ENCODE measurements around the gene TMEM106A. TPM values are rescaled to one million over a fixed set of nuclear protein-coding genes. Genes with fewer than 3 reads are reported as not detected.

The TMEM106A gene
- total RNA-seq, 1 donor from 2014 or later, result 12.6 TPM

- Mint-ChIP-seq H3K27ac (no peak overlapping the region), H3K4me1 (peaks cover 4% of the 10 kb centered on the region), H3K36me3 (peaks cover 4% of the 10 kb centered on the region), H3K4me3 (no peak overlapping the region), H3K27me3 (ENCODE audit: low read depth) (no peaks in the 10 kb centered on the region), H3K9me3 (no peaks in the 10 kb centered on the region)
- no peak for TF ChIP-seq CTCF (IDR thresholded peaks at IDR 0.05; ENCODE audit: unreplicated experiment)
- peak in 1 of 2 experiments; percentile 32 for DNase-seq (ENCODE audit: low spot score in 2 of 2, unreplicated experiment in 2 of 2)
Measured at GRCh38 chr17:43217614-43218087, 6.0 kb downstream of the TMEM106A start.

- TF ChIP-seq CTCF (IDR thresholded peaks at IDR 0.05; ENCODE audit: unreplicated experiment), result no peak
- H3K4me3 Mint-ChIP-seq, result no peak overlapping the region
Measured at GRCh38 chr17:43219001-43219400, 7.3 kb downstream of the TMEM106A start.

GRCh38 chr17:43219746-43220380 is 8.2 kb downstream of the TMEM106A start:
- no peaks in the 10 kb centered on the region for H3K4me1 Mint-ChIP-seq
- H3K27me3 Mint-ChIP-seq (ENCODE audit: low read depth), result no peaks in the 10 kb centered on the region
- no peak overlapping the region for H3K4me3 Mint-ChIP-seq
- no peaks in the 10 kb centered on the region for H3K9me3 Mint-ChIP-seq
- TF ChIP-seq CTCF (IDR thresholded peaks at IDR 0.05; ENCODE audit: unreplicated experiment), result no peak
- DNase-seq (ENCODE audit: low spot score in 2 of 2, unreplicated experiment in 2 of 2), result no peak
- no peak overlapping the region for H3K27ac Mint-ChIP-seq
- peaks cover 4% of the 10 kb centered on the region for H3K36me3 Mint-ChIP-seq

More at GRCh38 chr17:43219001-43219400, 7.3 kb downstream of the TMEM106A start:
- DNase-seq (ENCODE audit: low spot score in 2 of 2, unreplicated experiment in 2 of 2), result peak in 1 of 2 experiments; percentile 25
- Mint-ChIP-seq H3K9me3 (no peaks in the 10 kb centered on the region), H3K27me3 (ENCODE audit: low read depth) (no peaks in the 10 kb centered on the region), H3K27ac (no peak overlapping the region), H3K4me1 (no peaks in the 10 kb centered on the region), H3K36me3 (peaks cover 4% of the 10 kb centered on the region)

- peaks cover 4% of the 10 kb centered on the region for H3K36me3 Mint-ChIP-seq
- no peak overlapping the region for H3K4me3 Mint-ChIP-seq
- no peak overlapping the region for H3K27ac Mint-ChIP-seq
- DNase-seq (ENCODE audit: low spot score in 2 of 2, unreplicated experiment in 2 of 2), result peak in 1 of 2 experiments; percentile 26
- no peak for TF ChIP-seq CTCF (IDR thresholded peaks at IDR 0.05; ENCODE audit: unreplicated experiment)
- no peaks in the 10 kb centered on the region for H3K27me3 Mint-ChIP-seq (ENCODE audit: low read depth)
- no peaks in the 10 kb centered on the region for H3K9me3 Mint-ChIP-seq
- no peaks in the 10 kb centered on the region for H3K4me1 Mint-ChIP-seq
Measured at GRCh38 chr17:43220511-43221125, 8.9 kb downstream of the TMEM106A start.

- no peaks in the 10 kb centered on the region for H3K27me3 Mint-ChIP-seq (ENCODE audit: low read depth)
- TF ChIP-seq CTCF (IDR thresholded peaks at IDR 0.05; ENCODE audit: unreplicated experiment), result no peak
- H3K27ac Mint-ChIP-seq, result no peak overlapping the region
- H3K36me3 Mint-ChIP-seq, result no peaks in the 10 kb centered on the region
- no peaks in the 10 kb centered on the region for H3K9me3 Mint-ChIP-seq
- peak in 1 of 2 experiments; percentile 30 for DNase-seq (ENCODE audit: low spot score in 2 of 2, unreplicated experiment in 2 of 2)
- H3K4me1 Mint-ChIP-seq, result no peaks in the 10 kb centered on the region
- H3K4me3 Mint-ChIP-seq, result no peak overlapping the region
Measured at GRCh38 chr17:43224146-43224705, 12.6 kb downstream of the TMEM106A start.
